Kidney (tissue), 14 donors: ENCODE measurements around the gene C1orf21. TPM values are rescaled to one million over a fixed set of nuclear protein-coding genes. Genes with fewer than 3 reads are reported as not detected.

ENCODE experiments used
- DNase-seq, 5 donors: peaks; one replicate each; pipeline ENCODE4 v3.0.0-alpha.2; 2013 to 2020
- FAIRE-seq: peaks from 2 replicates; lab custom pipeline; 2012; peaks lifted over from hg19 to GRCh38; lab: Jason Lieb, UNC
- H3K27ac ChIP-seq, 2 donors: one replicate each; pipeline ENCODE4 v1.7.0; 2013; ENCODE audit warnings: low read depth in 2 of 2, low read length in 2 of 2, inconsistent platforms in 1 of 2
- H3K27me3 ChIP-seq: one replicate; pipeline ENCODE4 v1.7.1; 2013; ENCODE audit warnings: low read length, inconsistent platforms; ENCODE audit not compliant: control insufficient read depth, insufficient read depth
- H3K36me3 ChIP-seq, 3 donors: one replicate each; pipeline versions ENCODE4 v1.7.0 to v1.7.1; 2013; ENCODE audit warnings: low read length in 3 of 3, control low read depth in 1 of 3, inconsistent platforms in 1 of 3; ENCODE audit not compliant: insufficient read depth in 3 of 3, control insufficient read depth in 2 of 3
- H3K4me1 ChIP-seq, 3 donors: one replicate each; pipeline versions ENCODE4 v1.7.0 to v1.7.1; 2013; ENCODE audit warnings: low read length in 3 of 3, inconsistent platforms in 1 of 3, low read depth in 1 of 3; ENCODE audit not compliant: control insufficient read depth in 2 of 3, insufficient read depth in 2 of 3
- H3K4me3 ChIP-seq, 3 donors: one replicate each; pipeline versions ENCODE4 v1.7.0 to v1.8.1; 2013; ENCODE audit warnings: low read length in 3 of 3, control low read depth in 1 of 3, inconsistent platforms in 1 of 3
- H3K9ac ChIP-seq, 3 donors: one replicate each; pipeline versions ENCODE4 v1.7.0 to v1.7.1; 2013; ENCODE audit warnings: low read length in 3 of 3, control low read depth in 1 of 3, inconsistent platforms in 1 of 3
- H3K9me3 ChIP-seq, 3 donors: one replicate each; pipeline versions ENCODE4 v1.7.0 to v1.7.1; 2013; ENCODE audit warnings: low read length in 3 of 3, control low read depth in 1 of 3, inconsistent platforms in 1 of 3; ENCODE audit not compliant: control insufficient read depth in 2 of 3, insufficient read depth in 1 of 3
- CTCF ChIP-seq: IDR thresholded peaks from 3 replicates; pipeline ENCODE4 v1.5.1; 2012; ENCODE audit warnings: mild to moderate bottlenecking, moderate library complexity, borderline replicate concordance; ENCODE audit not compliant: insufficient read depth; ENCODE audit errors: extremely low read depth
- intact Hi-C: fragments of 100-400 bp; cut with DNase I; formaldehyde crosslinking; loops from one replicate; pipeline ENCODE4 v1.11.1; 2022
- polyA plus RNA-seq: library from polyadenylated mRNA; stranded (reverse); fragments of 350-450 nt; fragmentation: Illumina TruSeq; extraction: RNeasy Lipid Tissue Mini Kit (QIAGEN cat#74804); gene quantifications from one replicate; pipeline ENCODE4 v1.2.3, GENCODE V29; 2014; ENCODE audit warnings: low read depth, low replicate concordance; ENCODE audit not compliant: insufficient read depth
- total RNA-seq: library from RNA; stranded (reverse); fragmentation: NEBNext Ultra II Directional; extraction: Animal tissue kit (Norgen Biotek cat#: 25700); gene quantifications from one replicate; pipeline ENCODE4 v1.2.1, GENCODE V29; 2021
- donor health status: control.
- donor health status: control.
- donor health status: control.
- donor health status: control.
- donor health status: control.
- donor health status: DM: yes; HTN: yes; CAD: no.
- donor health status: Normal renal cell carcinoma (clear cell type).

Gene C1orf21
- total and polyA plus RNA-seq, 2 donors from 2014 or later: 18.3 to 18.6 TPM

GRCh38 chr1:184473176-184473966 is 86.5 kb downstream of the C1orf21 start:
- Histone ChIP-seq H3K4me1 (no peaks in the 10 kb centered on the region), H3K36me3 (no peaks in the 10 kb centered on the region), H3K4me3 (no peak overlapping the region), H3K9ac (no peak overlapping the region), H3K9me3 (peaks cover 0 to 7% (median 0%) of the 10 kb centered on the region in 3 donors), H3K27me3 (no peaks in the 10 kb centered on the region), H3K27ac (no peak overlapping the region)
- DNase-seq (no peak), FAIRE-seq (no peak)
- TF ChIP-seq CTCF: no peak
- intact Hi-C loops: no loop called here

- intact Hi-C loops: no loop called here
Measured at GRCh38 chr1:184476187-184476586, 89.4 kb downstream of the C1orf21 start.

GRCh38 chr1:184479435-184480167 is 92.8 kb downstream of the C1orf21 start:
- intact Hi-C loops: no loop called here
- peaks cover 0 to 6% (median 0%) of the 10 kb centered on the region in 3 donors for H3K9me3 ChIP-seq
- no peak for TF ChIP-seq CTCF

More at GRCh38 chr1:184476187-184476586, 89.4 kb downstream of the C1orf21 start:
- Histone ChIP-seq H3K27ac (no peak overlapping the region), H3K9ac (no peak overlapping the region), H3K9me3 (peaks cover 0 to 7% (median 0%) of the 10 kb centered on the region in 3 donors), H3K36me3 (no peaks in the 10 kb centered on the region), H3K4me1 (no peaks in the 10 kb centered on the region), H3K27me3 (no peaks in the 10 kb centered on the region), H3K4me3 (no peak overlapping the region)
- no peak for TF ChIP-seq CTCF
- DNase-seq: no peak
- no peak for FAIRE-seq

More at GRCh38 chr1:184479435-184480167, 92.8 kb downstream of the C1orf21 start:
- peaks cover 0 to 7% (median 2%) of the 10 kb centered on the region in 3 donors for H3K4me1 ChIP-seq
- DNase-seq (no peak), FAIRE-seq (no peak)
- no peak overlapping the region for H3K4me3 ChIP-seq
- no peak overlapping the region for H3K27ac ChIP-seq
- no peaks in the 10 kb centered on the region for H3K27me3 ChIP-seq
- no peaks in the 10 kb centered on the region for H3K36me3 ChIP-seq
- no peak overlapping the region for H3K9ac ChIP-seq
